Activated CD8-positive, alpha-beta memory T cell treated with anti-CD3 and anti-CD28 coated beads, Interleukin-2, amount 50 U/mL, for 4 hours (primary cell): ENCODE data around the gene PPDPF.

Experiments used
- DNase-seq: peaks from one replicate; pipeline ENCODE4 v3.0.0-alpha.2; 2020

PPDPF gene

GRCh38 chr20:63522091-63522868 lies 1.7 kb downstream of the PPDPF start:
- peak; percentile 14 for DNase-seq

- peak; percentile 14 for DNase-seq
Measured at GRCh38 chr20:63522981-63523611, 2.5 kb downstream of the PPDPF start.

GRCh38 chr20:63525185-63525584 lies 4.6 kb downstream of the PPDPF start:
- no peak for DNase-seq

- DNase-seq = no peak
Measured at GRCh38 chr20:63525971-63526370, 5.4 kb downstream of the PPDPF start.

GRCh38 chr20:63527184-63527583 lies 6.6 kb downstream of the PPDPF start:
- no peak for DNase-seq

- DNase-seq = no peak
Measured at GRCh38 chr20:63529180-63529860, 8.8 kb downstream of the PPDPF start.

- no peak for DNase-seq
Measured at GRCh38 chr20:63529861-63530787, 9.6 kb downstream of the PPDPF start.

- DNase-seq = no peak
Measured at GRCh38 chr20:63530788-63531160, 10.2 kb downstream of the PPDPF start.

GRCh38 chr20:63531686-63532448 lies 11.3 kb downstream of the PPDPF start:
- DNase-seq = no peak

GRCh38 chr20:63532449-63532971 lies 11.9 kb downstream of the PPDPF start:
- no peak for DNase-seq

- no peak for DNase-seq
Measured at GRCh38 chr20:63533388-63533787, 12.8 kb downstream of the PPDPF start.

- DNase-seq = no peak
Measured at GRCh38 chr20:63533871-63534393, 13.4 kb downstream of the PPDPF start.

- DNase-seq = no peak
Measured at GRCh38 chr20:63534427-63534830, 13.9 kb downstream of the PPDPF start.

- no peak for DNase-seq
Measured at GRCh38 chr20:63534831-63535651, 14.5 kb downstream of the PPDPF start.

GRCh38 chr20:63536241-63536977 lies 15.8 kb downstream of the PPDPF start:
- DNase-seq = peak; percentile 18

- peak; percentile 25 for DNase-seq
Measured at GRCh38 chr20:63536997-63537524, 16.5 kb downstream of the PPDPF start, which contains the start of gene PTK6. Gene PTK6, minus strand, starts transcription at chr20:63537376. Its CDS starts 62 bp downstream, at chr20:63537314.

- DNase-seq = peak; percentile 92
Measured at GRCh38 chr20:63537525-63538203, 17.1 kb downstream of the PPDPF start.

GRCh38 chr20:63538204-63539091 lies 17.9 kb downstream of the PPDPF start:
- no peak for DNase-seq
